Fibroblast of skin of right biceps (primary cell): ENCODE results near the gene RBM26.

Source experiments
- DNase-seq: peaks from one replicate; pipeline ENCODE4 v3.0.0-alpha.2; 2013

RBM26 gene

DNA sequence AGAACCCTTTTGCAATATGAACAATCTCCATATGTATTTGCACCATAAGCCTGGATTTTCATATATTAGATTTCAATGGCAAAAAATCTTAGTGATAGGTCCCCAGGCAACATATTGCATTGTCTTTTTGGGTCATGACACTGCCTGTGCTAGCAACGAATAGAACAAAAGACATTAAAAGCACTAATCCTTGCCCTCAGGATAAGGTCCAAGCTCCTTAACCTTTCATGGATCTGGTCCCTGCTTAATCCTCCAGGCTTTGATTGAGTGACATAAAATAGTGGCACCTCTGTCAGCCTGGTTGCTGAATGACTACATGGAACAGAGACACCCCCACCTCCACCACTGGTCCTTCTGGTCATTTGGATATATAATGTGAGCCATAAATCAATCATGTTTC lies 134.4 kb downstream of the RBM26 start:
- DNase-seq: no peak

DNA sequence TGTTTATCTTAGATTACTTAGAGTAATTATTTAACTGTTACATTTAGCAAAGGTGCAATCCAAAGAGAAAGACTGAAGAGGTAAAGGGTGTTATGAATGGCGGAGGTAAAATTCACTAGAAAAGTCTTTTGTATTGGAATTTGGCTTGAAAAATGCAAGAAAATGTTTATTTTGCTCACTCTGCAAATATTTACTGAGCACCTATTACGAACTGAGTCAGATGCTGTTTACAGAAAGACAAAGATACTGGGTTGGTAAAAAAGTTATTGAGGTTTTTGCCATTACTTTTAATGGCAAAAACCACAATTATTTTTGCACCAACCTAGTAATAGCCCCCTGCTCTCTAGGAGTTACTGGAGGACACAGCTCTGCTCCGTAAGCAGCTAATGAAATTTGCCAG lies 135.2 kb downstream of the RBM26 start:
- DNase-seq: no peak
